Gastroesophageal sphincter (tissue), 4 donors: ENCODE data around the gene ARL2BP. TPM values are rescaled to one million over a fixed set of nuclear protein-coding genes. Genes with fewer than 3 reads are reported as not detected.
A peak's percentile ranks its signal among the peaks of the same experiment; 100 is the strongest.

ENCODE experiments used
- ATAC-seq: fragments of 150-250 bp; one replicate; pipeline ENCODE4 v1.9.1; 2016; ENCODE audit warnings: mild to moderate bottlenecking, moderate library complexity
- H3K27ac ChIP-seq, 4 donors: fragments of 200-600 bp; sonication (generic) in 3 of 4; 1 replicate in 3 of 4; 2 replicates in 1 of 4; pipeline ENCODE4 v1.5.1; 2016 to 2019
- H3K27me3 ChIP-seq: fragments of 200-600 bp; sonication (generic); one replicate; pipeline ENCODE4 v1.5.1; 2019
- H3K36me3 ChIP-seq, 2 donors: fragments of 200-600 bp; sonication (generic); one replicate each; pipeline ENCODE4 v1.5.1; 2019; ENCODE audit warnings: control low read depth in 1 of 2
- H3K4me1 ChIP-seq, 3 donors: fragments of 200-600 bp; sonication (generic); 1 replicate in 2 of 3; 2 replicates in 1 of 3; pipeline ENCODE4 v1.5.1; 2016 to 2019; ENCODE audit warnings: control low read depth in 2 of 3
- H3K4me3 ChIP-seq, 2 donors: fragments of 200-600 bp; sonication (generic); one replicate each; pipeline ENCODE4 v1.5.1; 2019; ENCODE audit warnings: mild to moderate bottlenecking in 1 of 2, moderate library complexity in 1 of 2
- H3K9me3 ChIP-seq, 3 donors: fragments of 200-600 bp; sonication (generic); one replicate each; pipeline ENCODE4 v1.5.1; 2017 to 2019; ENCODE audit warnings: control low read depth in 2 of 3
- CTCF ChIP-seq, 4 experiments: fragments of 200-600 bp in 2 of 4; fragments of 450-650 bp in 2 of 4; sonication (generic) in 1 of 4; IDR thresholded peaks; one replicate each; pipeline ENCODE4 v1.5.1; 2017 to 2019; ENCODE audit warnings: antibody characterized with exemption in 4 of 4, mild to moderate bottlenecking in 2 of 4, moderate library complexity in 2 of 4
- EP300 ChIP-seq: sonication (generic); formaldehyde crosslinking; IDR thresholded peaks from one replicate; pipeline ENCODE4 v1.6.1; 2017; ENCODE audit warnings: antibody characterized with exemption, mild to moderate bottlenecking
- POLR2A ChIP-seq, 2 donors: fragments of 450-650 bp; IDR thresholded peaks; one replicate each; pipeline ENCODE4 v1.6.1; 2017; ENCODE audit warnings: antibody characterized with exemption in 2 of 2, mild to moderate bottlenecking in 2 of 2, moderate library complexity in 1 of 2
- POLR2AphosphoS5 ChIP-seq: sonication (generic); formaldehyde crosslinking; IDR thresholded peaks from one replicate; pipeline ENCODE4 v1.6.1; 2017; ENCODE audit warnings: antibody characterized with exemption
- WGBS, 2 donors: methylation state at CpG; one replicate each; pipeline ENCODE4 v1.1.5; 2018; ENCODE audit warnings: low coverage in 1 of 2; 5-methylcytosine and 5-hydroxymethylcytosine counted together
- total RNA-seq, 4 donors: library from RNA; depleted of rRNA; stranded (reverse); fragments of >200 nt; gene quantifications; one replicate each; pipeline ENCODE4 v1.1.0, GENCODE V29; 2016

Gene ARL2BP
- total RNA-seq, 4 donors from 2014 or later: 52.5 to 82.2 (median 75.8) TPM

- Histone ChIP-seq H3K4me1 (peaks cover 0 to 16% (median 3%) of the 10 kb centered on the region in 3 donors), H3K27me3 (peaks cover 35% of the 10 kb centered on the region), H3K4me3 (peak overlapping the region in 1 of 2 donors; percentile 63), H3K9me3 (no peaks in the 10 kb centered on the region), H3K27ac (peak overlapping the region in 1 of 4 donors; percentile 60), H3K36me3 (no peaks in the 10 kb centered on the region)
- ATAC-seq: no peak
- WGBS, 2 donors: 66 to 94% methylated on average over 3 to 7 of the region's 8 CpGs
- TF ChIP-seq CTCF (IDR thresholded peaks at IDR 0.05) (peak in 1 of 4 experiments; percentile 4), EP300 (no peak)
Measured at GRCh38 chr16:57282510-57283213, 37.6 kb downstream of the ARL2BP start.

- ATAC-seq: peak; percentile 10
- WGBS, 2 donors: 38 to 45% methylated on average over 8 to 10 of the region's 24 CpGs
- TF ChIP-seq POLR2A (IDR thresholded peaks at IDR 0.05) (no peak), CTCF (IDR thresholded peaks at IDR 0.05) (no peak), POLR2AphosphoS5 (no peak), EP300 (no peak)
- Histone ChIP-seq H3K4me3 (peak overlapping the region in 1 of 2 donors; percentile 63), H3K9me3 (no peaks in the 10 kb centered on the region), H3K27me3 (peaks cover 35% of the 10 kb centered on the region), H3K36me3 (no peaks in the 10 kb centered on the region), H3K27ac (peak overlapping the region in 2 of 4 donors; percentile 14 to 60), H3K4me1 (peaks cover 0 to 16% (median 3%) of the 10 kb centered on the region in 3 donors)
Measured at GRCh38 chr16:57283214-57283958, 38.3 kb downstream of the ARL2BP start.

- H3K4me3 ChIP-seq: peak overlapping the region in 1 of 2 donors; percentile 63
- H3K4me1 ChIP-seq: peaks cover 0 to 16% (median 3%) of the 10 kb centered on the region in 3 donors
- peak; percentile 15 for ATAC-seq
- no peak for TF ChIP-seq EP300
- no peak for TF ChIP-seq POLR2A (IDR thresholded peaks at IDR 0.05)
- TF ChIP-seq POLR2AphosphoS5: no peak
- no peak for TF ChIP-seq CTCF (IDR thresholded peaks at IDR 0.05)
- no peaks in the 10 kb centered on the region for H3K36me3 ChIP-seq
- 10% methylated on average over 8 of the region's 14 CpGs; no CpG with 5 or more reads in 1 of the 2 donors for WGBS, 2 donors
- H3K27me3 ChIP-seq: peaks cover 35% of the 10 kb centered on the region
- H3K27ac ChIP-seq: peak overlapping the region in 2 of 4 donors; percentile 14 to 60
- no peaks in the 10 kb centered on the region for H3K9me3 ChIP-seq
Measured at GRCh38 chr16:57283959-57284208, 38.8 kb downstream of the ARL2BP start.

DNA sequence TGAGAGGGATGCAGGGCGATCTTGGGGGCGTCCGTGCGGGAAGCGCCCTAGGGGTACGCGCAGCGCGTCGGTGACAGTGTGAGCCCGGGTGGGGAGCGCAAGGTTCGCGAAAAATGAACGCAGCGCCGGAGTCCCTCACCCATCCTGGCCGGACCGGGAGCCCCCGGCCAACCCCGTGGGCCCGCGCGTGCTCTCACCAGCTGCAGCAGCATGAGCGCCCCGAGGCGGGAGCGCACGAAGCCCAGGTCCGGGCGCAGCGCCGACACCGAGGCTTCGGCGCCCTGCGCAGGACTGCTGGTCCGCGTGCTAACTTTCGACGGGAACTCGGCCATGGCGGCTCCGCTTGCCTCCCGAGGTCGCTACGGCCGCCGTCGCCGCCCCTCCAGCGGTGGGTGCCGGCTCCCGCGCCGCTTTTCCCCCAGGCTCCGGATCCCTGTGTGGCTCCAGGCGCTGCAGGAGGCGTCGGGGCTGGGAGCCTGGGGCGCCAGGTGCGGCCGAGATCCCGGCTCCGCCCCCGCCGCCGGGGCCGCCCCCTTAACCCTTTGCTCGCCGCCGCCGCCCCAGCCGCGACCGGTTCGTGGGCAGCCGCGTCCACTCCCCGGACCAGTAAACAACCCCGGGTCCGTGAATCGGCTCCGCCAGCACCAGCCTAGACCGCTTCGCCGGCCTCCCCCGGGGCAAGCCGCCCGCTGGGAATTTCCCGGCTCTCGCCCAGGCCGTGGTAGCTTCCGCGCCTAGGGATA is 39.3 kb downstream of the ARL2BP start, which contains the start of gene PLLP:
TSS of gene PLLP (minus strand) at position 464 of the 743 bp plus-strand sequence. CDS start at position 332, 132 bp downstream.
- Histone ChIP-seq H3K9me3 (no peaks in the 10 kb centered on the region), H3K36me3 (no peaks in the 10 kb centered on the region), H3K4me3 (peak within 1 kb of the TSS; percentile 26 to 63), H3K4me1 (peaks cover 0 to 16% (median 3%) of the 10 kb centered on the region in 3 donors), H3K27ac (peak within 1 kb of the TSS in 2 of 4 donors; percentile 14 to 60), H3K27me3 (peaks cover 35% of the 10 kb centered on the region)
- WGBS, 2 donors: 0% methylated on average over 2 of the region's 95 CpGs; no CpG with 5 or more reads in 1 of the 2 donors
- TF ChIP-seq EP300 (no peak), POLR2AphosphoS5 (no peak), POLR2A (IDR thresholded peaks at IDR 0.05) (peak in 1 of 2 donors; percentile 10), CTCF (IDR thresholded peaks at IDR 0.05) (no peak)
- ATAC-seq: peak; percentile 61
